Upper lobe of left lung (tissue), 6 donors: ENCODE results near the gene ATG10. TPM values are rescaled to one million over a fixed set of nuclear protein-coding genes. Genes with fewer than 3 reads are reported as not detected.

Source experiments
- ATAC-seq, 2 donors: fragments of 200-7000 bp; cut with Tn5 transposase; one replicate each; pipeline ENCODE4 v1.9.1; 2022; ENCODE audit warnings: mild to moderate bottlenecking in 2 of 2, moderate library complexity in 2 of 2; ENCODE audit not compliant: low FRiP score in 2 of 2
- DNase-seq, 2 donors: peaks; one replicate each; pipeline ENCODE4 v3.0.0-alpha.2; 2019 to 2020
- H3K27ac ChIP-seq, 4 donors: fragments of 200-600 bp; sonication (generic); one replicate each; pipeline ENCODE4 v1.5.1; 2016 to 2019
- H3K27me3 ChIP-seq, 4 donors: fragments of 200-600 bp; sonication (generic); one replicate each; pipeline ENCODE4 v1.5.1; 2017 to 2019
- H3K36me3 ChIP-seq, 4 donors: fragments of 200-600 bp; sonication (generic); one replicate each; pipeline ENCODE4 v1.5.1; 2016 to 2019
- H3K4me1 ChIP-seq, 4 donors: fragments of 200-600 bp; sonication (generic); one replicate each; pipeline ENCODE4 v1.5.1; 2018 to 2019
- H3K4me3 ChIP-seq, 4 donors: fragments of 200-600 bp; sonication (generic); one replicate each; pipeline ENCODE4 v1.5.1; 2017 to 2019; ENCODE audit warnings: mild to moderate bottlenecking in 2 of 4, moderate library complexity in 1 of 4
- H3K9me3 ChIP-seq, 4 donors: fragments of 200-600 bp; sonication (generic); one replicate each; pipeline ENCODE4 v1.5.1; 2018 to 2019
- CTCF ChIP-seq, 6 experiments: fragments of 450-650 bp in 4 of 6; fragments of 200-600 bp in 2 of 6; sonication (generic) in 2 of 6; IDR thresholded peaks; one replicate each; pipeline ENCODE4 v1.5.1; 2016 to 2019; ENCODE audit warnings: antibody characterized with exemption in 6 of 6
- EP300 ChIP-seq, 4 donors: sonication (generic); formaldehyde crosslinking; IDR thresholded peaks; one replicate each; pipeline ENCODE4 v1.5.1; 2017; ENCODE audit warnings: antibody characterized with exemption in 4 of 4, control low read depth in 2 of 4
- POLR2A ChIP-seq, 4 donors: fragments of 450-650 bp; IDR thresholded peaks; one replicate each; pipeline ENCODE4 v1.5.1; 2016 to 2017; ENCODE audit warnings: antibody characterized with exemption in 4 of 4, mild to moderate bottlenecking in 2 of 4
- POLR2AphosphoS5 ChIP-seq, 2 donors: sonication (generic); formaldehyde crosslinking; IDR thresholded peaks; one replicate each; pipeline ENCODE4 v1.5.1; 2017; ENCODE audit warnings: antibody characterized with exemption in 2 of 2
- WGBS, 2 donors: methylation state at CpG; one replicate each; pipeline ENCODE4 v1.1.5; 2017 to 2018; 5-methylcytosine and 5-hydroxymethylcytosine counted together
- total RNA-seq, 6 donors: library from RNA; depleted of rRNA in 4 of 6; stranded (reverse); fragments of >200 nt in 4 of 6; gene quantifications; one replicate each; pipeline versions ENCODE4 v1.1.0 to v1.2.1, GENCODE V29; 2016 to 2021
- donor health status: DM: no; HTN: no; CAD: no; lungs with moderate emphysema.
- donor health status: DM: no; HTN: yes; CAD: no; lungs with severe emphysema.

The ATG10 gene
- total RNA-seq, 6 donors from 2014 or later: 1.00 to 9.4 (median 7.0) TPM

GRCh38 chr5:82104872-82105271, 133.0 kb downstream of the ATG10 start:
- WGBS, 2 donors: 90% methylated on average over 4 of the region's 4 CpGs
- Histone ChIP-seq H3K9me3 (no peaks in the 10 kb centered on the region), H3K36me3 (no peaks in the 10 kb centered on the region), H3K27ac (no peak overlapping the region), H3K27me3 (no peaks in the 10 kb centered on the region), H3K4me1 (peaks cover 6 to 15% (median 12%) of the 10 kb centered on the region in 4 donors), H3K4me3 (no peak overlapping the region)
- DNase-seq (no peak), ATAC-seq (no peak)
- TF ChIP-seq EP300 (IDR thresholded peaks at IDR 0.05) (no peak), POLR2A (IDR thresholded peaks at IDR 0.05) (no peak), CTCF (IDR thresholded peaks at IDR 0.05) (no peak), POLR2AphosphoS5 (IDR thresholded peaks at IDR 0.05) (no peak)

GRCh38 chr5:82105457-82105856, 133.6 kb downstream of the ATG10 start:
- peaks cover 6 to 15% (median 12%) of the 10 kb centered on the region in 4 donors for H3K4me1 ChIP-seq
- H3K4me3 ChIP-seq: no peak overlapping the region
- ATAC-seq (no peak), DNase-seq (no peak)
- H3K9me3 ChIP-seq: no peaks in the 10 kb centered on the region
- no peaks in the 10 kb centered on the region for H3K36me3 ChIP-seq
- TF ChIP-seq POLR2A (IDR thresholded peaks at IDR 0.05): no peak
- TF ChIP-seq POLR2AphosphoS5 (IDR thresholded peaks at IDR 0.05): no peak
- no peak for TF ChIP-seq CTCF (IDR thresholded peaks at IDR 0.05)
- no peak for TF ChIP-seq EP300 (IDR thresholded peaks at IDR 0.05)
- no peaks in the 10 kb centered on the region for H3K27me3 ChIP-seq
- WGBS, 2 donors: 93 to 100% methylated on average over 1 of the region's 1 CpG
- no peak overlapping the region for H3K27ac ChIP-seq

- DNase-seq: no peak
- no peak overlapping the region for H3K27ac ChIP-seq
- no peak for TF ChIP-seq CTCF (IDR thresholded peaks at IDR 0.05)
- TF ChIP-seq POLR2A (IDR thresholded peaks at IDR 0.05): no peak
- no peak for TF ChIP-seq EP300 (IDR thresholded peaks at IDR 0.05)
- TF ChIP-seq POLR2AphosphoS5 (IDR thresholded peaks at IDR 0.05): no peak
- 82 to 83% methylated on average over 3 of the region's 3 CpGs for WGBS, 2 donors
- peaks cover 6 to 15% (median 12%) of the 10 kb centered on the region in 4 donors for H3K4me1 ChIP-seq
- no peaks in the 10 kb centered on the region for H3K36me3 ChIP-seq
- no peak overlapping the region for H3K4me3 ChIP-seq
- ATAC-seq: no peak
- H3K9me3 ChIP-seq: no peaks in the 10 kb centered on the region
- no peaks in the 10 kb centered on the region for H3K27me3 ChIP-seq
Measured at GRCh38 chr5:82106207-82106606, 134.4 kb downstream of the ATG10 start.

GRCh38 chr5:82106756-82107155, 134.9 kb downstream of the ATG10 start:
- H3K27ac ChIP-seq: no peak overlapping the region
- peaks cover 6 to 15% (median 12%) of the 10 kb centered on the region in 4 donors for H3K4me1 ChIP-seq
- 22 to 24% methylated on average over 1 of the region's 1 CpG for WGBS, 2 donors
- H3K36me3 ChIP-seq: no peaks in the 10 kb centered on the region
- H3K27me3 ChIP-seq: no peaks in the 10 kb centered on the region
- TF ChIP-seq CTCF (IDR thresholded peaks at IDR 0.05): no peak
- TF ChIP-seq EP300 (IDR thresholded peaks at IDR 0.05): no peak
- TF ChIP-seq POLR2A (IDR thresholded peaks at IDR 0.05): no peak
- no peak for TF ChIP-seq POLR2AphosphoS5 (IDR thresholded peaks at IDR 0.05)
- ATAC-seq (no peak), DNase-seq (no peak)
- H3K4me3 ChIP-seq: no peak overlapping the region
- no peaks in the 10 kb centered on the region for H3K9me3 ChIP-seq

GRCh38 chr5:82107267-82107666, 135.4 kb downstream of the ATG10 start:
- DNase-seq (no peak), ATAC-seq (no peak)
- H3K9me3 ChIP-seq: no peaks in the 10 kb centered on the region
- no peaks in the 10 kb centered on the region for H3K36me3 ChIP-seq
- H3K4me1 ChIP-seq: peaks cover 6 to 15% (median 12%) of the 10 kb centered on the region in 4 donors
- no peaks in the 10 kb centered on the region for H3K27me3 ChIP-seq
- TF ChIP-seq POLR2AphosphoS5 (IDR thresholded peaks at IDR 0.05): no peak
- TF ChIP-seq CTCF (IDR thresholded peaks at IDR 0.05): peak in 4 of 6 experiments; percentile 17 to 23 (median 18)
- TF ChIP-seq POLR2A (IDR thresholded peaks at IDR 0.05): no peak
- TF ChIP-seq EP300 (IDR thresholded peaks at IDR 0.05): no peak
- no peak overlapping the region for H3K27ac ChIP-seq
- H3K4me3 ChIP-seq: no peak overlapping the region
